ENCODE measurements around the gene DPH3.
"Not testable (repeated sequence)": the region's sequence is repeated elsewhere in the genome, so short reads cannot be mapped to it uniquely, and the experiment has no call there.

Gene DPH3

DNA sequence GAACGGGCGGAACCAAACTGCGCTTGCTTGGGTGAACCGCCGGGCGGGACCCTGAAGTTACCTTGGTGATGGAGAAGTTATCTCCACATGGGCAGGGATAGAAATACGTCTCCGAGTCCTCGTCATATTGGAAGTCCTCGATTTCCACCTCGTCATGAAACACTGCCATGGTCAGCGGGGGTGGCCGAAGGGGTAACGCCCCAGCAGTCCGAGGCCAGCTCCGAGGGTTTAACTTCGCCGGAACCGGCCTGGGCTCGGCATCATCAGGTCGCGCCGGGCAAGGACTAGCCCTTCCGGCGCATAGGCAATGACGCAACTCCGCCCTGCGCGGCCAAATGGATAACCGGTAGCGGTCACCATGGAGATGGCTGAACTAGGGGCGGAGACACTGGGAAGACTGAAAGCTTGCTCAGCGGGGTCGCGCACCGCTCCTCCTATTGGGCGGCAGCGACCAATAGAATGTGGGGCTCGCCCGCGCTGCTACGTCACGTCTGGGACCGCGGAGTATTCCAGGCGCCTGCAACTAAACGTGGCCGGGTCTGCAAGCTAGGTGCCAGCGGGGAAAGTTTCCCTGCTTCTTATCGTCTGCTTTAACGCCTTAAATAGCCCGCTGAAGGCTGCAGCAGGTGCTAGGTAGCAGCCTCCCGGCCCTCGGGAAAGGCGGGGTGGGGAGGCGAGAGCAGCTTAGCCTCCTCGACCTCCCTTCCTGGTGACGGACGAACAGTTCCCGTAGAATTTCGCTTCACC, at the start of gene DPH3, which contains the start of gene OXNAD1:
DPH3 (minus strand) TSS at position 236 of the 747 bp plus-strand sequence; CDS start at position 169, 67 bp downstream.
OXNAD1 (plus strand) TSS at position 505 of the 747 bp plus-strand sequence. CDS start 5,741 bp downstream, outside the sequence.
- peak; percentile 100 for DNase-seq

DNA sequence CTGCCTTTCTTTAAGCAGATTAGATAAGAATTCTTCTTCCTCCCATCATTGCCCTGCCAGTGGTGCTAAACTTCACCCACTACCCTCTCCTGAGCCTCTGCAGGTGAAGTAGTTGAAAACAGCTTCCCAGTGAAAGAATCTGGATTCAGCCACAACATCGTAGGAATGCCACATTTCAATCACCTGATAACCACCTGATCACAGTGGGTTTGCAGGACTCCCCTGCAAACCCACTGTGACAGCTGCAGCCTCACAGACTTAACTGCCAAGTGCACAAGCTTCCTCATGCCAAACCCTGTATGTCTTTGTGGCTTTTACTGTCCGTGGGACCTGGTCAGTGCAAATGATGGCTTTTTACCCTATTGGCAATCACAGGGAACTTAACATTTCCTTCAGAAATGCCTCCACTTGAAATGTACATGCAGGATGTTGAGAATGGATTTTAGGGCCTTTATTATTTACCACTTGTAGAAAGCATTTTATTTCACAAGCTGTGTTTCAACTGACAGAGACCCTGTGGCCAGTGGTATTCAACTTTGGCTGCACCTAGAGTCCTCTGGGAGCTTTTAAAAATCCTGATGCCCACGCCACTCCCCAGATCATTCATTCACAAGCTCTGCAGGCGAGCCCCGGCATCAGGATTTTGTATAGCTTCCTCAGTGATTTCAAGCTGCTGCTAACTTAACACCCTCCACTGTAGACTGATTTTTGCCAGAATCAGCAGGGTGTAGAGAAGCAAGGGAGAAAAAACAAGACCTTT, 49.3 kb upstream of the DPH3 start:
- DNase-seq, result no peak

DNA sequence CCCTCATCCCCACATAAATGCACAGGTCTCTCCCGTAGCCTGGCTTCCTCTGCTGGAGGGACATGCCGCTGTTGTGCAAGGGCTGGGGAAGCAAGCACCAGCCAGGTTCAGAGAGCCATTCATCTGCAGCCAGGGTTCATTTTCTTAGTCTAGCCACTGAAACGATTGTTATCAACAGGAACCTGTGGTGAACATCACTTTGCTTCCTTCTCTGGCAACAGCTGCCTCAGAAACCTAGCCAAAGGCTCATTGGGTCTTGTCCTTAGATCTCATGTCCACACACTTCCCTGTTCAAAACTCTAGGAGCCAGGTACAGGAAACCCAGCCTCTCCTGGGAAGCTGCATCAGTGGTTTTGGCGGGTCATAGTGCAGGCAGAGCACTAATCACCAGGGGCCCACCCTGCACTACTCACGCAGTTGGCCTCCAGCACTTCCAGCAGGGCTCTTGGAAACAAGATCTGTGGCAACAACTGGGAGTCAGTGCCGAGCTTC, 47.3 kb upstream of the DPH3 start:
- peak; percentile 82 for DNase-seq

DNA sequence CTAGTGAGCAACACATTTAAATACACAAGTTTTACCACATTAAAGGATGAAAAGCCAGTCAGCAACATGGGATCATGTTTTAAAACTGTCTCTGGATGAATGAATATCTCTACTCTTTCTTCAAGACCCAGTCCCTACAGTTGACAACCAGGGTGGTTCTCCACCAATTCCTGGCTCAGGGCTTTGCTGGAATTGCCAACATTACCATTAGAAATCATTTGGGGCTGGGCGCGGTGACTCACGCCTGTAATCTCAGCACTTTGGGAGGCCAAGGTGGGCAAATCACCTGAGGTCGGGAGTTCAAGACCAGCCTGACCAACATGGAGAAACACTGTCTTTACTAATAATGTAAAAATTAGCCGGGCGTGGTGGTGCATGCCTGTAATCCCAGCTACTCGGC, 45.7 kb upstream of the DPH3 start:
- DNase-seq, result not testable (repeated sequence)

DNA sequence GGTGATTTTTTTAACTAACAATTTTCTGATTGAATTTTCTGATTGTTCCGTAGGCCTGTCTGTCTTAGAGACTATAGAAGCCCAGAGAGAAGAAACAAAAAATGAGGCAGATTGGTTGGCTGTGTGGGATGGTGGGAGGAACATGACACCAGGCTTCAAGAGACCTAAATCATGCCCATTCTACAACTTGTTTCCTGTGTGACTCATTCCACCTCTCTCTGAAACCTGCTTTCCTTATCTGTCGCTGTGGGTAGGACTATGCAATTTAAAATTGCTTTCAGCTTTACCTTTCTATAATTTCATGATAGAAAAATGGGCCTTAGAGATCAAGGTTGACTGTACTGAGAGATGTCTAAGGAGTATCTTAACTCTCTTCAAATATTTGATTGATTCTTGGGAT, 44.8 kb upstream of the DPH3 start:
- DNase-seq, result peak; percentile 92

DNA sequence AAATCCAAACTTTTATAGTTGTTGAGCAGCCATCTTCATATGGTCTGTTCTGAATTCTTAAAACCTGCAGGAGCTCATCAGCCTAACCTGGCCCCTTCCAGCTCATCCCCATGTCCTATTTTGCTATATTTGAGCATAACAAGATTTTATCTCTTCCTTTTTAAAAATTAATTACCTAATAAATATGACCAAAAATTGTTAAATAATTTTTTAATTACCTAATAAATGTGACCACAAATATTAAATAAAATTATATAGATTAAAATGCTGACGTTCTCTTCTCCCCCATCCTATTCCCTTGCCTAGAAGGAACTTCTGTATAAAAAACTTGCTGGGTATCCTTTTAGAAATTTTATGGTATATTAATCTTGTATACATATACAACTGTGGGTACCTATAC, 44.0 kb upstream of the DPH3 start:
- DNase-seq, result no peak

DNA sequence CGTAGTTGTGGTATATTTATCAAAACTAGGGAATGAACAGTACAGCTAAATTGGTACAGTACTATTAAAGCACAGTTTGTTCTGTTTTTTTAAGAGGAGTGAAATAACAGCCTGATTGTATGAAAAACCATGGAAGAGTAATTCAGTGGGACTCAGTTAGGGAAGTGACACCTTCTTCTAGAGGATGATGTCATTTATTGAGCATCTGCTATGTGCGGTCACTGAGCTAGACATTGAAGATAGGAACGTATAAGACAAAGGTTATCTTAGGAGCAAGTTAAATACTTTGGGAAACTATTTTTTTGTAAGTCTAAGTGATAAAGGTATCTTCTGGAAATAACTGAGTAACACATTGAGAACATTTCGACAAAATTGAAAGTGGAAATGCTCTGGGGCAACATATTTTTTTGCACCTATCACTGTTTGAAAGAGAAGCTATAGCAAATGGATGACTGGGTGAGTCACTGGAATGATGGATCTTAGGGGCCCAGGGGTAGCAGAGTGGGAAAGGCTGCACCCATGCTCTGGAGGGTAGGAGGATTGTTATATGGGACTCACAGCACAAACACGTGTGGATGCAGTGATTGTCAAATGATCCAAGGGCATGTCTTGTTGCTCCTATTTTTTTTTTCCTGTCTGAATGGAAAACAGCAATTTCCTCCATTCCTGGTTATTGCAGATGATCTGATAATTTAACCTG, 43.2 kb upstream of the DPH3 start:
- DNase-seq, result no peak

DNA sequence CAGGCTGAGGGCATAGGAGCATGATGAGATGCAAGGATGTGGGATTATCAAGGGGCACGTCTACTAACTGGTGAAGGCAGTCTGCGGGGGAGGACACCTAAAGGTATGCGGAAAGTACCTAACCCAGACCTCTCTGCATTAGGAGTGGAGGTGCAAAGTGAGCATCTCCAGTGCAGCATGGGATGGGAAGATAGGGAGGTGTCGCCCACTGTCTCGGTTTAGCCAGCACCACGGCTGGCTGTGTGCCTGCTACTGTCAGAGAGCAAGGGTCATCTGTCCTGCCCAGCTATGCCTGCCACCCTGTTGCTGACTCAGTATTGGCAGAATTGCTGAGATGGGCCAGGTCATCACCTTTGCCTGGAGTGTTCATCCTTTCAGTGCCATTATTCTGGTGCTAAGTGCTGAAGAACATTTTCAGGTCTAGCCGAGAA, 40.4 kb upstream of the DPH3 start:
- DNase-seq, result peak; percentile 45

DNA sequence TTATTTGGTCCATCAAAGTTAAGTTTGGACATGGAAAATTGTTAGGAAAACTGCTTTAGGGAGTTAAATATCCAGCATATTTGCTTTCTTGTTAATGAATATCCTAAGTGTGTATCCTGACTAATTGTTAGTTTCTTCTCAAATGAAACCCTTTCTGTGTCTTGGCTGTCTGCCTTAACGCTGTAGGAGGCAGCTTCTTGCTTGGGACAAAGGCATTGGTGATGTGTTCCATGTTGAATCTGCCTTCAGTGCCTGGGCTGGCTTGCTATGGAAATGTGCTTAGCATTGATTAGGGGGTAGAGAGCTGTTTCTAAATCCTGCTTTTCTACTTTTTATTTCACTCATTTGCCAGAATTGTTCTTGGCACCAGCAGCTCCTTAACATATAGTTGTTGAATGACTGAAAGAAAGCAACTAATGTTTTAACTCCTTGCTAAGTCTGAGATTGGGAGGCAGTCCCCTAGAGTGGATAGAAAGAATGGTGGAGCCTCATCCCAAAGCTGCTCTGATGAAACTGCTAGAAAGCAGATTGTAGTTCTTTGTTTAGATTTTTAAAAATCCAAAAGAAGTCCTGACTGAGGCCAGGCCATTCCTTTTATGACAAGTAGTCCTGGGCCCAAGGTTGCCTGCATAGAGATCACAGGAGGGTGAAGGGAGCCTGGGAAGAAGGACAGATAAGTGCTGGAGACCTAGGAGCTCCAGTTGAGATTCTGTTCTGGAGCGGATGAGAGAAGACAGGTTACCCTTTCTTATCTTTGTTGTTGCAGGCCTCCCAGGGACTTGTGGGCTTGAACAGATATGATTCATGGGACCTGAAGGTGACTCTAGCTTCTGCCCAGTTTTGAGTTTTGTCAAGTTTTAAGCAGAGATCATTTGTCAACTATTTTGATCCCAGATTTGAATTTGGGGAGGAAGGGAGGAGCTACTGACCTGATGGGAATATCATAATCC, 39.6 kb upstream of the DPH3 start:
- DNase-seq, result no peak

DNA sequence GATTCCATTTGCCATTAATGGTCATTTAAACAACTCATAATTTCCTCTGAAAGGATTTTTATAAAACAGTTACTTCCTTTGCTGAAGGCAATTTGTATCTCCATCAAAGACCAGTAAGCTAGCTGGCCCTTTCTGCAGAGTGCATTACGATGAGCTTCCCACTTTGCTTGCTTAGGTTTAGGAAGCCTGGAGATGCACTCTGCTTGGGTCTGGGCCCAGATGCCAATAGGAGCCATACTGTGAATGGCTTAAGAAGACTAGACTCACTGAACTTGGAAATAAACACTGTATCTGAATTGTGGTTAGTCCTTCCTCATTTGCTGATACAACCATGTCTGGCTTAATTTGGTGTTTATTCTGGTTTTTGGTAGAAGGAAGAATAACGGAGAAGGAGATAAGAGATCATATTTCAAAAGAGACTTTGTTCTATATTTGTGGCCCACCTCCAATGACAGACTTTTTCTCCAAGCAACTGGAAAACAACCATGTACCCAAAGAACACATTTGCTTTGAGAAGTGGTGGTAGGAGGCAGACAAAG, 38.4 kb upstream of the DPH3 start:
- DNase-seq, result no peak

DNA sequence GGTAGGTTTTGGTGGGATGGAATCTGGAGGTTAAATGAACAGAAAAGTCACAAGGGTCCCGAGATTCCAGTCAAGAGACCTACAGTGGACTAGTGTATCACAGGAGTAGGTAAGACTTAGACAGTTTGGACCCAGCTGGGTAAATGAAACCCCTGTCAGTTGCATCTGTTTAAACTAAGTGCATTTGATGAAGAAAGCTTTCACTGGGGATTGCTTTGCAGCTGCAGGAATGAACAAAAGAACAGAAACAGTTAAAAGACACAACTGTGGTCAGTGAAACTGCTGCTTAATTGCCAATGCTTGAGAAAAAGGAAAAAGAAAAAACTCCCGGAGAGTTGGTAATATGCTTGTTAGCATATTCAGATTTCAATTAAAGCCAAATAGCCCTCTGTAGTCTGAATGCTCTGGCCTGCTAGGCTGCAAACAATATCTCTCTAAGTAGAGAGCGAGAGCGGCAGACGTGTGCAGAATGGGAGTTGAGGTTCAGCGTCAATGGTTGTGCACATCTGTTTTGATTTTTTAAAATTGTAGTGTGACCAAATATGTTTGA, 37.4 kb upstream of the DPH3 start:
- DNase-seq, result no peak

DNA sequence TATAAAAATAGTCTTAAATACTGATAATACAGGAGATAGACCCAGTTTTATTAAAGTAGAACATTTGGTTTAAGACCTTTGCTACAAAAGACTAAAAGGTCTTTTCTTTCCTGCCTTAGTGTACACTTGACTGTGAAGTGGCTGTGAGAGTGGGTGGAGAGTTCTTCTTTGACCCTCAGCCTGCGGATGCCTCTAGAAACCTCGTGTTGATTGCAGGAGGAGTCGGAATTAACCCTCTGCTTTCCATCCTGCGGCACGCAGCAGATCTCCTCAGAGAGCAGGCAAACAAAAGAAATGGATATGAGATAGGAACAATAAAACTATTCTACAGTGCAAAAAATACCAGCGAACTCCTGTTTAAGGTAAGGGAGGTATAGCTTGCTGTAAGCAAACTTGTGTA, 36.8 kb upstream of the DPH3 start:
- no peak for DNase-seq

DNA sequence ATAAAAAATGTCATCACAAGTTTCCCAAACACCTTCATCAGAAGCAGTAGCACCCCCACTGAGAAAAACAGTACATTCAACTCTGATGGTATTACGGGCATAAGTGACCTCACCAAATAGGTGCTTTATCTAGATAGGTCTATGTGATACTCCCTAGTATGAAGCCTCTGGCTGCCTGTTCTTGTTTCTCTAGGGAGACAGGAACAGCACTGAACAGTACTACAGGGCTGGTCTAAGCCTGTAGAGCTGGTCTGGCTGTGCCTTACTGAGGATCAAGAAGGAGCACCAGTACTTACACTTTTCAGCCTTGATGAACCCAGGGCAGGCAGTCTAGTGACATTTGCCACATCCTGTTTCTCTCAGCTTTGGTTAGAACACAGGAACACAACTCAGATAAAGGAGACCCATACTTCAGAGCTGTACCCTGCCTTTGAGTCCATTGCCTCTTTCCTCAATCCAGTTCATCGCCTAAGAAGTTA, 36.2 kb upstream of the DPH3 start:
- DNase-seq, result peak; percentile 75

DNA sequence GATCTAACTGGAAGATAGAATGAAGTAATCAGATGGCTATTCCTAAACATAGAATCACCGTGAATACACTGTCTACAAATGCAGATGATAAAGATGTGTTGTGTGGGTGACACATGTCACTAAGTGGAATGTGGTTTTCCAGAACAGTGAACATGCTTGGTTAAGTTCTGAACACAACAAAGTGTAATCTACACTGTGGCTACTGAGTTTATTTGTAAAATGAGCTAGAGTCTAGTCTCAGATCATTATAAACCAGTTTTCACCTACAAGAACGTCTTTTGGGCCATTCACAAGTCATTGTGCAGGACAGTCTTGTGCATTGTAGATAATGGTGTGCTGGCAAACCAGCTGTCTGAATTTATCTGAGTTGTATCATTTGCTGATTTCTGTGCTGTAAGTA, 35.6 kb upstream of the DPH3 start:
- DNase-seq, result no peak

DNA sequence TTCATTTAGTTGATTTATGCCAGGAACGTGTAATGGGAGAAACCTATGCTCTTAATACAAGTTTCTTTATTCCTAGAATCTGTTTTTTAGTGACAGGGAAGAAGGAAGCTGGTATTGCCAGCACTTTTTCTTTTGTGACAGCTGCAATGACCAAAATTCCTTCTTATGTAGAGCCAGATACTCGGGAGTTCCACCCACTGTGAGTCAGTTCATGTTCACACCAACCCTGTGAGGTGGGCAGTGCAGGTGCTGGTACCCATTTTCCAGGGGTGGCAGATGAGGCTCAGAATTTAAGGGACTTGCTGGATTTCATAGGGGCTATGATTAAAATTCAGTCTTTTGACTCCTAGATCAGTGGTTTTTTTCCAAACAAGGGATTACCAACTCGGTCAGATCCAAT, 35.0 kb upstream of the DPH3 start:
- no peak for DNase-seq

DNA sequence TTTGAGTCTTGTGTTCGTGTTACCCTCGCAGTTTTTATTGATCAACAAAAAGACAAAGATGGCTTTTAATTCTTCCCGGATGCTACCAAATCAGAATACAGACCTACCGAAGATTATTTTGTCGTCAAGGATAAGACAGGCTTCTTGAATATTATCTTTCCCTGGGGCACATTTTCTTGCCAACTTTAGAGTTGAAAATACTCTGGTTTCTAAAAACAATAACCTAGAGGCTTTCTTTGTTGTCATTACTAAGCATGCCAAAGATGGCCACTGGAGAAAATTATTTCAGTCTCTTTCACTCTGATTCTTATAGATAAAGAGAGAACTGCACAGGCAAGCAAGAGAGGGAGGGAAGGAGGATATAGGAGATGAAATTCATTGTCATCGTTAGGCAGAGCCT, 34.1 kb upstream of the DPH3 start:
- no peak for DNase-seq

DNA sequence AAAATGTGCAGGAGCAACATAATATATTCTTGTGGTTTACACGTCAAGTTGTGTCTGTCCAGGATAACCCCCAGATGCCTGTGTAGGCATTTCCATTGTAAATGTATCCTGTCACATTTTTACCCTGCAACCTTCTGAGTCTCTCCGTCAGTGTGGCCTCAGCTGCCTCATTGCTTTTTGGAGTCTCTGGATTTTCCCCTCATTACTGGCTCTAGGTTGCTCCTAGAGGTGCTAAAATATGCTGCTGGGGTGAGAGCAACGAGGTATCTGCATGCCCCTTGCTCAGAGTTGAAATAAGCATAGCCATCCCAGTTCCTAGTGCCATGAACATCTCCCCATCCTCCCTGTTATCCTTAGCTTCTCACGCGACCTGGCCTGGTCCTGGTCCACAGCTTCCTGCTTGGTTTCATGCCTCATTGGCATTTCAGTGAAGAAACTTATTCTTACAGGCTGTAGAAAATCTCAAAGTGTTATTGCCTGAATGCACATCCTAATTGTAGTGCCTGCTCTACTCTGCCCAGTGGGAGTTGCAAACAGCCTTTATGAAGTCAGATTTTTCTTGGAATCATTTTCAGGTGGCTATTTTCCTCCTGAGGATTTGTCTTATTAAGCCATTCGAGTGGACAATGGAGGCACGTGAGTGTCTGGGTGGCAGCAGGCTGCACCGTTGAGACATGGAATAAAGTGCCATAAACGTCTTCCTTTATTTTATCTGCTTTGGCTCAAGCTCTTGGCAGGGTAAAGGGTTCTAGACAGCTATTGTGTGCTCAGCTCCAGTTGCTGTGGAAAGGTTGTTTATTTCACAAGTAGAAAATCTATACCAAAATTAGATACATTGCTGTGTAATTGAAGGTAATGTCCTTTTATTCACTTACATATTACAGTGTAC, 33.5 kb upstream of the DPH3 start:
- DNase-seq, result no peak

DNA sequence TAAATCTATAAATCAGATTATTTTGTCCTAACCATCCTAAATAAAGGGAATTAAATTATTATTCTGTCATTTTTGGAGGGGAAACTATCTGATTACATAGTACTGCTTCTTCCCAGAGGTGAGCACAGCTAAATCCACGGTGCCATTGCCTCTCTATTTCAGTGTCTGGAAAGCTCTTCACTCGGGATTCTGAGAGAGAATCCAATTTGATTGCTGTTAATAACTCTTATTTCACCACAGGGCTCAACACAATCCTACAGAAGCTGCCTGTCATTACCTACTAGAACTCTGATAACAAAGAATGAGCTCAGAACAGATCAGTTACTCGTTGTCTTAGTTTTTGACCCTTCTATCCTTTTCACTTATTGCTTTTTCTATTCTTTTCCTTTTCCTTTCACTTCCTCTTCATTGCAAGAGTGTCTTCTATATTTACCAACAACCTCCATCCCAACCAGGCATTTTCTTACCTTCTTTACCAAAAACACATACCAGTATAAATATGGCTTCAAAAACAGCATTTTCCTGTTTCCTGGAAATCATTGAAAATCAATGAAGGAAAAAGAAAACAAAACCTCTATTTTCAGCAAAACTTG, 30.7 kb upstream of the DPH3 start:
- no peak for DNase-seq

DNA sequence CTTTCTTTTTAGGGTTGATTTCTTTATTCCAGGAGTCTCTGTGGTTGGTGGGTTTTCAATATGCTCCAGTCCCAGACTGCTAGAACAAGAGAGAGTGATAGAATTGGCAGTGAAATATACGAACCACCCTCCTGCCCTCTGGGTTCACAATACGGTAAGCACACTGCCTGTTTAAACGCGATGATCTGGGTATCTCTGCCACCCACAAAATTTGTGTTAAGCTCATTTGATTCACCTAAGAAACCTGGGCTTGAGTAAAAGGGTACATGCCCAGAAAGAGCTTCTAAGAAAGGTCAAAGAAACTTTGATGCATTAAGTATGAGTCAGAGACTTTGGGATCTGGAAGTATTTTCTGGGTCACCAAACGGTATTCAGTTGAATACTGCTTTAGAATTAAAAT, 30.1 kb upstream of the DPH3 start:
- DNase-seq, result no peak

DNA sequence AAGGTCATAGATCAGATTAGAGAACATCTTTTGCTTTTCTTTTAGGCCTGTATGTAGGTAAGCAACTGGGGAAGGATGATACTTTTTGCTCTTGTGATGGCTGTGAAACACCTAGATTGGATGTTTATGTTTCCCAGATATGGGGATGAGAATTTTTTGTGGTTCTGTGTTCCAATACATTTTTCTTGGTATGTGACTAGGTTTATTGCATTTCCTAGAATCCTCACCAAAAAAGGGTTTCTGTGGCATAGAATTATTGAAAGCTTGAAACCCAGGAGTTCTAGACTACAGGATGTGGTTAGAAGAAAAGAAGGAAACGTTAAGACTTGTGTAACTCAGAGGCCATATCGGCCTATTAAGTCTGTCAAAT, 26.1 kb upstream of the DPH3 start:
- peak; percentile 87 for DNase-seq

Data from activated CD4-positive, alpha-beta T cell treated with anti-CD3 and anti-CD28 coated beads, Interleukin-2, amount 50 U/mL, for 16 hours (primary cell).